MCF 10A (cell line): ENCODE data around the gene DENND4C. TPM values are rescaled to one million over a fixed set of nuclear protein-coding genes. Genes with fewer than 3 reads are reported as not detected.

Experiments
- BruUV-seq: library from RNA; stranded (reverse); fragments of 400-500 nt; replicated peaks from 2 replicates; lab custom pipeline; 2021; lab: Mats Ljungman, UMichigan
- CTCF ChIA-PET: fragments of 300-600 bp; sonication (Branson Sonifier 250); formaldehyde crosslinking; extraction: SDS; loops from one replicate; lab custom pipeline; 2021; ENCODE audit warnings: antibody characterized with exemption, inconsistent platforms; lab: Yijun Ruan, JAX
- POLR2A ChIA-PET: fragments of 300-600, 350-650 bp; sonication (Branson Sonifier 250); formaldehyde crosslinking; extraction: SDS; loops from one replicate; lab custom pipeline; 2020; ENCODE audit warnings: antibody characterized with exemption, inconsistent platforms; lab: Yijun Ruan, JAX
- DNase-seq: peaks from one replicate; pipeline ENCODE4 v3.0.0-alpha.2; 2018; ENCODE audit not compliant: unreplicated experiment
- H3K27ac Mint-ChIP-seq: one replicate; pipeline ENCODE4 v1.8.0; 2022; ENCODE audit warnings: mild to moderate bottlenecking, low read depth, mixed read lengths; ENCODE audit not compliant: unreplicated experiment
- H3K27me3 Mint-ChIP-seq: one replicate; pipeline ENCODE4 v1.8.0; 2022; ENCODE audit warnings: mixed read lengths; ENCODE audit not compliant: insufficient read depth, unreplicated experiment
- H3K36me3 Mint-ChIP-seq: one replicate; pipeline ENCODE4 v1.8.0; 2022; ENCODE audit warnings: mild to moderate bottlenecking, moderate library complexity, mixed read lengths; ENCODE audit not compliant: insufficient read depth, unreplicated experiment
- H3K4me1 Mint-ChIP-seq: one replicate; pipeline ENCODE4 v1.8.0; 2022; ENCODE audit warnings: mixed read lengths; ENCODE audit not compliant: insufficient read depth, unreplicated experiment
- H3K4me3 Mint-ChIP-seq: one replicate; pipeline ENCODE4 v1.8.0; 2022; ENCODE audit warnings: mild to moderate bottlenecking, moderate library complexity, mixed read lengths; ENCODE audit not compliant: unreplicated experiment
- H3K9me3 Mint-ChIP-seq: one replicate; pipeline ENCODE4 v1.8.0; 2022; ENCODE audit warnings: mixed read lengths; ENCODE audit not compliant: unreplicated experiment
- intact Hi-C: fragments of 100-400 bp; cut with micrococcal nuclease; formaldehyde crosslinking; loops from 2 replicates; pipeline ENCODE4 v1.14.1; 2022
- total RNA-seq: library from RNA; stranded (reverse); gene quantifications from 2 replicates; pipeline ENCODE4 v1.2.3, GENCODE V29; 2022
- TF ChIP-seq, protein P1 (sequence below): fragments of 200-600 bp; IDR thresholded peaks from one replicate; pipeline ENCODE4 v1.8.0; 2022; ENCODE audit warnings: antibody characterized with exemption, mild to moderate bottlenecking; ENCODE audit not compliant: unreplicated experiment

DENND4C gene
- total RNA-seq, 1 experiment from 2014 or later = 26.4 TPM

DNA sequence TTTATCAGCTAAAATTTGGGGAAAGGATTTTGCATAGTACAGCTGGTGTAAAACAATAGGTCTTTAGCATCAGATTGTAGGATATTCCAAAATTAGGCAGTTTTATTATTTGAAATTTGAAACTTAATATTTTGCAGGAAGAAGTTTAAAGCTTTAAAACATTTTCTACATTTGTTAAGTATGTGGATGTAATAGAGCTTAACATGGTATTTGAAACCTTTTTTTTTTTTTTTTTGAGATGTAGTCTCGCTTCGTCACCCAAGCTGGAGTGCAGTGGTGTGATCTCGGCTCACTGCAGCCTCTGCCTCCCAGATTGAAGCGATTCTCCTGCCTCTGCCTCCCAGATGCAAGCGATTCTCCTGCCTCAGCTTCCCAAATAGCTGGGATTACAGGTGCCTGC, 2.9 kb downstream of the DENND4C start:
- peak; percentile 8 for DNase-seq
- Mint-ChIP-seq H3K36me3 (peaks cover 7% of the 10 kb centered on the region), H3K4me1 (peaks cover 17% of the 10 kb centered on the region), H3K9me3 (no peaks in the 10 kb centered on the region), H3K27me3 (no peaks in the 10 kb centered on the region), H3K4me3 (no peak overlapping the region), H3K27ac (peak overlapping the region; percentile 35)
- TF ChIP-seq, protein P1, sequence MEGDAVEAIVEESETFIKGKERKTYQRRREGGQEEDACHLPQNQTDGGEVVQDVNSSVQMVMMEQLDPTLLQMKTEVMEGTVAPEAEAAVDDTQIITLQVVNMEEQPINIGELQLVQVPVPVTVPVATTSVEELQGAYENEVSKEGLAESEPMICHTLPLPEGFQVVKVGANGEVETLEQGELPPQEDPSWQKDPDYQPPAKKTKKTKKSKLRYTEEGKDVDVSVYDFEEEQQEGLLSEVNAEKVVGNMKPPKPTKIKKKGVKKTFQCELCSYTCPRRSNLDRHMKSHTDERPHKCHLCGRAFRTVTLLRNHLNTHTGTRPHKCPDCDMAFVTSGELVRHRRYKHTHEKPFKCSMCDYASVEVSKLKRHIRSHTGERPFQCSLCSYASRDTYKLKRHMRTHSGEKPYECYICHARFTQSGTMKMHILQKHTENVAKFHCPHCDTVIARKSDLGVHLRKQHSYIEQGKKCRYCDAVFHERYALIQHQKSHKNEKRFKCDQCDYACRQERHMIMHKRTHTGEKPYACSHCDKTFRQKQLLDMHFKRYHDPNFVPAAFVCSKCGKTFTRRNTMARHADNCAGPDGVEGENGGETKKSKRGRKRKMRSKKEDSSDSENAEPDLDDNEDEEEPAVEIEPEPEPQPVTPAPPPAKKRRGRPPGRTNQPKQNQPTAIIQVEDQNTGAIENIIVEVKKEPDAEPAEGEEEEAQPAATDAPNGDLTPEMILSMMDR = no peak
- BruUV-seq = no TSS peak
- ChIA-PET POLR2A (interaction anchor here (0.9 to 5.8 kb wide), 9 partner anchors 8 to 183 kb away, joined by 3 to 84 read pairs (median 8); partner anchors contain the start of genes RPS6 and RRAGA), CTCF (interaction anchor here (0.6 to 1.3 kb wide), 11 partner anchors 24 to 203 kb away, joined by 3 to 7 read pairs (median 3); no protein-coding TSS in a partner anchor)
- intact Hi-C loops = loop anchor here (5.0 kb wide), 2 partner anchors 51 to 54 kb away; no protein-coding TSS in a partner anchor

DNA sequence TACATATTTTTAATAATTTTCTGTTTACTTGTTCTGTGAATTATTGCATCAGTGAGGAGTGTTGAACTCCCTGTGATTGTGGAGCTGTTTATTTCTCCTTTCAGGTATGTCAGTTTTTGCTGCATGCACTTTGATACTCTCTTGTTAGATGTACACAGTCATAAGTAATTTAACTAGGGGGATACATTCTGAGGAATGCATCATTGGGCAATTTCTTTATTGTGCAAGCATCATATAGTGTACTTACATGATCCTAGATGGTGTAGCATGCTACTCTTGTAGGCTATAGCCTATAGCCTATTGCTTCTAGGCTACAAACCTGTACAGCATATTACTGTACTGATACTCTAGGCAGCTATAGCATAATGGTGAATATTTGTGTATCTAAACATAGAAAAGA, 9.5 kb downstream of the DENND4C start:
- DNase-seq = peak; percentile 41
- H3K27me3 Mint-ChIP-seq = no peaks in the 10 kb centered on the region
- H3K36me3 Mint-ChIP-seq = peaks cover 35% of the 10 kb centered on the region
- intact Hi-C loops = no loop called here
- BruUV-seq = no TSS peak
- H3K27ac Mint-ChIP-seq = no peak overlapping the region
- CTCF ChIA-PET = no interaction called here
- no peak overlapping the region for H3K4me3 Mint-ChIP-seq
- H3K9me3 Mint-ChIP-seq = no peaks in the 10 kb centered on the region
- TF ChIP-seq, protein P1 = no peak
- POLR2A ChIA-PET = interaction anchor here (3.9 kb wide), 1 partner anchor 8 kb away, joined by 24 read pairs; the partner anchor contains the start of gene DENND4C
- peaks cover 21% of the 10 kb centered on the region for H3K4me1 Mint-ChIP-seq

DNA sequence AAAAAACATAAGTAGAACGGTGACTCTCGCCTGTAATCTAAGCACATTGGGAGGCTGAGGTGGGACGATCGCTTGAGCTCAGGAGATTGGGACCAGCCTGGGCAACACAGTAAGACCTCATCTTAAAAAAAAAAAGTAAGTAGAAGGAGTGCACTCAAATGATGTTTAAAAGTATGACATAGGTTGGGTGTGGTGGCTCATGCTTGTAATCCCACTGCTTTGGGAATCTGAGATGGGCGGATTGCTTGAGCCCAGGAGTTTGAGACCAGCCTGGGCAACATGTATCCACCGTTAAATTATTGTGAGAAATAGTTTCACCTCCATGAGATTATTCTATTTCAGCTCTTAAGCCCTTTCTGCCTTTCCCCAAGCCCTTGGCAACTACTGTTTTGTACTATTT, 11.2 kb downstream of the DENND4C start:
- Mint-ChIP-seq H3K27me3 (no peaks in the 10 kb centered on the region), H3K4me3 (no peak overlapping the region), H3K36me3 (peaks cover 41% of the 10 kb centered on the region), H3K9me3 (no peaks in the 10 kb centered on the region), H3K27ac (no peak overlapping the region), H3K4me1 (peaks cover 15% of the 10 kb centered on the region)
- POLR2A ChIA-PET = interaction anchor here (0.5 to 3.9 kb wide), 3 partner anchors 10 to 14 kb away, joined by 4 to 24 read pairs (median 4); partner anchors contain the start of gene DENND4C
- CTCF ChIA-PET = interaction anchor here (0.9 kb wide), 1 partner anchor 16 kb away, joined by 3 read pairs; no protein-coding TSS in a partner anchor
- BruUV-seq = no TSS peak
- intact Hi-C loops = no loop called here
- TF ChIP-seq, protein P1 = no peak
- DNase-seq = no peak

DNA sequence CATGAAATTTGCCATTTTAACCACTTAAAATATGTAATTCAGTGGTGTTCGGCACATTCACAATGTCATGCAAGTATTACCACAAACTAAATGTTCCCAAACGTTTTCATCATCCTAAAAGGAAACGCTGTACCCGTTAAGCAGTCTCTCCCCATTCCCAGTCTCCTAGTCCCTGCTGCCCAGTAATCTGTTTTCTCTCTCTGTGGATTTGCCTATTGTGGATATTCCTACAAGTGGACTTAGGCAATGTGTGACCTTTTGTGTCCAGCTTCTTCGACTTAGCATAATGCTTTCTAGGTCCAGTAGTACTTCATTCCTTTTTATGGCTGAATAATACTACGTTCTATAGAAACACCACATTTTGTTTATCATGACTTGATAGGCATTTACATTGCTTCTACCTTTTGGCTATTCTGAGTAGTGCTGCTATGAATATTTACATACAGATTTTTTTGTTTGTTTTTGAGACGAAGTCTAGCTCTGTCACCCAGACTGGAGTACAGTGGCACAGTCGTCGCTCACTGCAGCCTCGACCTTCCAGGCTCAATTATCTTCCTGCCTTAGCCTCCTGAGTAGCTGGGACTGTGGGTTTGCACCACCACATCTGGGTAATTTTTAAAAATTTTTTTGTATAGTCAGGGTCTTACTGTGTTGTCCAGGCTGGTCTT, 13.0 kb downstream of the DENND4C start:
- intact Hi-C loops = no loop called here
- no peak for DNase-seq
- POLR2A ChIA-PET = interaction anchor here (3.9 kb wide), 1 partner anchor 12 kb away, joined by 24 read pairs; the partner anchor contains the start of gene DENND4C
- Mint-ChIP-seq H3K4me1 (peaks cover 15% of the 10 kb centered on the region), H3K27me3 (no peaks in the 10 kb centered on the region), H3K27ac (no peak overlapping the region), H3K4me3 (no peak overlapping the region), H3K9me3 (no peaks in the 10 kb centered on the region), H3K36me3 (peaks cover 35% of the 10 kb centered on the region)
- CTCF ChIA-PET = interaction anchor here (0.6 to 0.7 kb wide), 4 partner anchors 18 to 550 kb away, joined by 3 read pairs; no protein-coding TSS in a partner anchor
- TF ChIP-seq, protein P1 = no peak
- BruUV-seq = no TSS peak
